Stimulated activated CD4-positive, alpha-beta T cell treated with anti-CD3 and anti-CD28 coated beads, Interleukin-2, amount 100 ng/mL, for 4 hours (primary cell): Measurements from ENCODE around the gene TSPAN9.
A peak's percentile ranks its signal among the peaks of the same experiment; 100 is the strongest.

Experiments used
- DNase-seq: peaks from one replicate; pipeline ENCODE4 v3.0.0-alpha.2; 2020; ENCODE audit warnings: low read depth

TSPAN9 gene

GRCh38 chr12:3076730-3077571, at the start of gene TSPAN9:
TSS of gene TSPAN9 (plus strand) at chr12:3077379. CDS start at chr12:3201194, 123,815 bp downstream.
- peak; percentile 52 for DNase-seq

- no peak for DNase-seq
These were observed 49.1 kb upstream of the TSPAN9 start for GRCh38 chr12:3028108-3028507.

GRCh38 chr12:3030821-3031429, 46.3 kb upstream of the TSPAN9 start:
- no peak for DNase-seq

GRCh38 chr12:3032161-3032560, 45.0 kb upstream of the TSPAN9 start:
- no peak for DNase-seq

GRCh38 chr12:3032770-3033538, 44.2 kb upstream of the TSPAN9 start:
- no peak for DNase-seq

GRCh38 chr12:3033539-3033867, 43.7 kb upstream of the TSPAN9 start:
- DNase-seq: no peak

- no peak for DNase-seq
These were observed 43.0 kb upstream of the TSPAN9 start for GRCh38 chr12:3034067-3034750.

- DNase-seq: no peak
These were observed 42.0 kb upstream of the TSPAN9 start for GRCh38 chr12:3035171-3035570.

GRCh38 chr12:3035815-3036702, 41.1 kb upstream of the TSPAN9 start:
- no peak for DNase-seq

- DNase-seq: no peak
These were observed 40.1 kb upstream of the TSPAN9 start for GRCh38 chr12:3036901-3037600.

GRCh38 chr12:3038166-3038565, 39.0 kb upstream of the TSPAN9 start:
- no peak for DNase-seq

GRCh38 chr12:3038926-3039510, 38.2 kb upstream of the TSPAN9 start:
- DNase-seq: no peak

- DNase-seq: no peak
These were observed 37.0 kb upstream of the TSPAN9 start for GRCh38 chr12:3040026-3040656.

- DNase-seq: no peak
These were observed 36.3 kb upstream of the TSPAN9 start for GRCh38 chr12:3040663-3041544.

- peak; percentile 23 for DNase-seq
These were observed 35.5 kb upstream of the TSPAN9 start for GRCh38 chr12:3041558-3042164.

GRCh38 chr12:3042394-3042793, 34.8 kb upstream of the TSPAN9 start:
- DNase-seq: no peak

- no peak for DNase-seq
These were observed 34.4 kb upstream of the TSPAN9 start for GRCh38 chr12:3042826-3043225.

- DNase-seq: no peak
These were observed 33.8 kb upstream of the TSPAN9 start for GRCh38 chr12:3043406-3043805.
